ENCODE measurements around the gene GCH1. TPM values are rescaled to one million over a fixed set of nuclear protein-coding genes. Genes with fewer than 3 reads are reported as not detected.

Gene GCH1
- total RNA-seq, 1 experiment from 2014 or later: 9.2 TPM

GRCh38 chr14:54895683-54896082 lies 6.9 kb downstream of the GCH1 start:
- H3K27ac Mint-ChIP-seq: no peak overlapping the region
- peaks cover 11% of the 10 kb centered on the region for H3K27me3 Mint-ChIP-seq (ENCODE audit: low read depth)
- H3K4me1 Mint-ChIP-seq: peaks cover 10% of the 10 kb centered on the region
- ATAC-seq (no peak), DNase-seq (ENCODE audit: low spot score) (no peak)
- ChIA-PET CTCF (no interaction called here), POLR2A (no interaction called here)
- H3K9me3 Mint-ChIP-seq: no peaks in the 10 kb centered on the region
- H3K4me3 Mint-ChIP-seq: no peak overlapping the region
- H3K36me3 Mint-ChIP-seq: no peaks in the 10 kb centered on the region
- no peak for TF ChIP-seq ZNF263 (CRISPR knock-in tag; IDR thresholded peaks at IDR 0.05; ENCODE audit: low read depth)
- TF ChIP-seq RORB (CRISPR knock-in tag; IDR thresholded peaks at IDR 0.05): no peak
- no peak for TF ChIP-seq STAT6 (CRISPR knock-in tag; conservative IDR thresholded peaks at IDR 0.05; ENCODE audit: low read depth)
- TF ChIP-seq PREB (CRISPR knock-in tag; IDR thresholded peaks at IDR 0.05; ENCODE audit: borderline replicate concordance): no peak
- no peak for TF ChIP-seq ZNF396 (CRISPR knock-in tag; IDR thresholded peaks at IDR 0.05; ENCODE audit: borderline replicate concordance)
- no peak for TF ChIP-seq KAT7 (CRISPR knock-in tag; IDR thresholded peaks at IDR 0.05; ENCODE audit: borderline replicate concordance)
- TF ChIP-seq ZNF232 (CRISPR knock-in tag; IDR thresholded peaks at IDR 0.05): no peak
- no peak for TF ChIP-seq ZNF671 (CRISPR knock-in tag; IDR thresholded peaks at IDR 0.05)
- TF ChIP-seq ZMAT4 (CRISPR knock-in tag; IDR thresholded peaks at IDR 0.05): no peak
- TF ChIP-seq ZNF532 (CRISPR knock-in tag; IDR thresholded peaks at IDR 0.05; ENCODE audit: borderline replicate concordance): no peak
- no peak for TF ChIP-seq ZNF425 (CRISPR knock-in tag; conservative IDR thresholded peaks at IDR 0.05)
- no peak for TF ChIP-seq OVOL2 (CRISPR knock-in tag; IDR thresholded peaks at IDR 0.05; ENCODE audit: borderline replicate concordance)
- no peak for TF ChIP-seq ZNF317 (CRISPR knock-in tag; IDR thresholded peaks at IDR 0.05; ENCODE audit: borderline replicate concordance, low read depth)
- TF ChIP-seq TEAD1 (CRISPR knock-in tag; IDR thresholded peaks at IDR 0.05): no peak

GRCh38 chr14:54894995-54895394 lies 7.6 kb downstream of the GCH1 start:
- CTCF ChIA-PET: no interaction called here
- Mint-ChIP-seq H3K4me3 (no peak overlapping the region), H3K9me3 (no peaks in the 10 kb centered on the region), H3K27me3 (ENCODE audit: low read depth) (peaks cover 4% of the 10 kb centered on the region), H3K27ac (no peak overlapping the region), H3K36me3 (no peaks in the 10 kb centered on the region), H3K4me1 (peaks cover 7% of the 10 kb centered on the region)
- POLR2A ChIA-PET: no interaction called here
- ATAC-seq (no peak), DNase-seq (ENCODE audit: low spot score) (no peak)
- TF ChIP-seq ETV6 (CRISPR knock-in tag; IDR thresholded peaks at IDR 0.05) (no peak), ESRRA (CRISPR knock-in tag; IDR thresholded peaks at IDR 0.05; ENCODE audit: borderline replicate concordance) (no peak), ZNF317 (CRISPR knock-in tag; IDR thresholded peaks at IDR 0.05; ENCODE audit: borderline replicate concordance, low read depth) (no peak), JUN (CRISPR knock-in tag; IDR thresholded peaks at IDR 0.05) (no peak), ZNF425 (CRISPR knock-in tag; conservative IDR thresholded peaks at IDR 0.05) (no peak), SOX15 (CRISPR knock-in tag; IDR thresholded peaks at IDR 0.05) (no peak), ZNF512 (CRISPR knock-in tag; IDR thresholded peaks at IDR 0.05; ENCODE audit: borderline replicate concordance) (no peak), ZNF121 (CRISPR knock-in tag; IDR thresholded peaks at IDR 0.05) (no peak), RELA (CRISPR knock-in tag; IDR thresholded peaks at IDR 0.05; ENCODE audit: borderline replicate concordance) (no peak)
